Transverse colon (tissue), 4 donors: Measurements from ENCODE around the gene SIN3A.

Experiments used
- CTCF ChIP-seq, 5 experiments: fragments of 200-600 bp in 3 of 5; fragments of 450-650 bp in 2 of 5; sonication (generic) in 3 of 5; IDR thresholded peaks; 1 replicate in 2 of 5; 2 replicates in 3 of 5; pipeline ENCODE4 v1.5.1; 2016 to 2017; ENCODE audit warnings: antibody characterized with exemption in 5 of 5, inconsistent platforms in 3 of 5, mild to moderate bottlenecking in 2 of 5, moderate library complexity in 1 of 5
- POLR2A ChIP-seq: fragments of 450-650 bp; IDR thresholded peaks from one replicate; pipeline ENCODE4 v1.6.1; 2016; ENCODE audit warnings: antibody characterized with exemption, mild to moderate bottlenecking, moderate library complexity
- POLR2AphosphoS5 ChIP-seq, 3 donors: sonication (generic); formaldehyde crosslinking; IDR thresholded peaks; one replicate each; pipeline ENCODE4 v1.6.1; 2016; ENCODE audit warnings: antibody characterized with exemption in 3 of 3

- TF ChIP-seq POLR2AphosphoS5 (IDR thresholded peaks at IDR 0.05) (no peak), CTCF (IDR thresholded peaks at IDR 0.05) (no peak), POLR2A (no peak)
Measured at GRCh38 chr15:75327491-75327890, 124.0 kb downstream of the SIN3A start.
